Gastrocnemius medialis (tissue), 4 donors: ENCODE data around the gene PKNOX2.

Experiments used
- CTCF ChIP-seq, 5 experiments: fragments of 450-650 bp in 3 of 5; fragments of 200-600 bp in 2 of 5; sonication (generic) in 2 of 5; IDR thresholded peaks in 4 of 5; conservative IDR thresholded peaks in 1 of 5; 1 replicate in 4 of 5; 2 replicates in 1 of 5; pipeline ENCODE4 v1.5.1; 2016 to 2019; ENCODE audit warnings: antibody characterized with exemption in 5 of 5, mild to moderate bottlenecking in 3 of 5, moderate library complexity in 3 of 5
- POLR2A ChIP-seq, 2 donors: fragments of 450-650 bp; IDR thresholded peaks; one replicate each; pipeline ENCODE4 v1.6.1; 2017; ENCODE audit warnings: antibody characterized with exemption in 2 of 2, mild to moderate bottlenecking in 2 of 2, moderate library complexity in 2 of 2

GRCh38 chr11:125141686-125142535 is 22.6 kb upstream of the PKNOX2 start:
- no peak for TF ChIP-seq POLR2A (IDR thresholded peaks at IDR 0.05)
- peak; percentile 84 to 95 (median 88) for TF ChIP-seq CTCF (IDR thresholded peaks at IDR 0.05 in 4 of 5, conservative IDR thresholded peaks at IDR 0.05 in 1 of 5)
